Testis (tissue), 2 donors: ENCODE results near the gene KRT2.

Experiments
- CTCF ChIP-seq, 3 experiments: fragments of 450-650 bp in 2 of 3; fragments of 200-600 bp in 1 of 3; sonication (generic) in 1 of 3; IDR thresholded peaks; one replicate each; pipeline ENCODE4 v1.5.1; 2016 to 2019; ENCODE audit warnings: antibody characterized with exemption in 3 of 3, mild to moderate bottlenecking in 2 of 3, moderate library complexity in 1 of 3
- POLR2A ChIP-seq: fragments of 450-650 bp; IDR thresholded peaks from one replicate; pipeline ENCODE4 v1.6.1; 2017; ENCODE audit warnings: antibody characterized with exemption, mild to moderate bottlenecking, moderate library complexity

GRCh38 chr12:52646613-52647012 lies 5.4 kb downstream of the KRT2 start:
- TF ChIP-seq CTCF (IDR thresholded peaks at IDR 0.05): no peak
- no peak for TF ChIP-seq POLR2A
